ENCODE measurements around the gene PLCB1.

Gene PLCB1

GRCh38 chr20:8627340-8628004 is 495.4 kb downstream of the PLCB1 start:
- no peaks in the 10 kb centered on the region for H3F3A ChIP-seq (ENCODE audit: control insufficient read depth, insufficient read depth)
- no peaks in the 10 kb centered on the region for H3K79me2 ChIP-seq (ENCODE audit: control insufficient read depth, low read length)
- TF ChIP-seq CTCF (IDR thresholded peaks at IDR 0.05; ENCODE audit: low read depth, low read length, poor library complexity, severe bottlenecking) (no peak), EZH2phosphoT487 (IDR thresholded peaks at IDR 0.05; ENCODE audit: borderline replicate concordance, low read length) (no peak)
- H3K9me2 ChIP-seq (replicated peaks; ENCODE audit: control insufficient read depth, low read length): no peaks in the 10 kb centered on the region
- H3K9me3 ChIP-seq (ENCODE audit: control insufficient read depth, insufficient read depth, low read length): no peaks in the 10 kb centered on the region
- no peaks in the 10 kb centered on the region for H4K20me1 ChIP-seq (ENCODE audit: control insufficient read depth, insufficient read depth, low read depth, low read length)
- no peaks in the 10 kb centered on the region for H3K4me1 ChIP-seq (ENCODE audit: control insufficient read depth, low read length)
- H3K36me3 ChIP-seq (ENCODE audit: control insufficient read depth, low read length): no peaks in the 10 kb centered on the region
- H3K4me3 ChIP-seq (ENCODE audit: low read length): no peak overlapping the region
- no peak overlapping the region for H3K27ac ChIP-seq (ENCODE audit: low read depth, low read length)
- no peaks in the 10 kb centered on the region for H3K27me3 ChIP-seq (ENCODE audit: control insufficient read depth, low read length)
- no peak overlapping the region for H3K4me2 ChIP-seq (ENCODE audit: low read length)

DNA sequence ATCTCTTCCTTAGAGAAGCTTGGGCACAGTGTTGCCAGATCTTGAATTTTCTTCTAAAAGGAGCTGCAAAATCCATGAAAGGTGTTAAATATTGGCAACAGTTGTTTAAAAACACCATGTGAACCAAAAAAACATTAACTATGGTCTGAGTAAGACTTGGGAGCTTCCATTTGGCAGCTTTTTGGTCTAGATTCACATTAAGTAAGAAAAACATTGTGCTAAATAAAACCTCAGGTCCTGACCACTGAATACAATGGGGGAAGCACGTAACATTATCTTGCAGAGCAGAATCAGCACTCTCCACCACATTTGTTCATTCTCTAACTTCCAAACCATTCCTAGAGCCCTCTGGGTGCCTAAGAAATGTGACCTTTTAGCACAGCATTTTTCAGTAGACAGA is 499.2 kb downstream of the PLCB1 start:
- Histone ChIP-seq H3F3A (ENCODE audit: control insufficient read depth, insufficient read depth) (no peaks in the 10 kb centered on the region), H4K20me1 (ENCODE audit: control insufficient read depth, insufficient read depth, low read depth, low read length) (no peaks in the 10 kb centered on the region), H3K9me2 (replicated peaks; ENCODE audit: control insufficient read depth, low read length) (no peaks in the 10 kb centered on the region), H3K9me3 (ENCODE audit: control insufficient read depth, insufficient read depth, low read length) (no peaks in the 10 kb centered on the region), H3K36me3 (ENCODE audit: control insufficient read depth, low read length) (no peaks in the 10 kb centered on the region), H3K4me2 (ENCODE audit: low read length) (no peak overlapping the region), H3K27me3 (ENCODE audit: control insufficient read depth, low read length) (no peaks in the 10 kb centered on the region), H3K79me2 (ENCODE audit: control insufficient read depth, low read length) (no peaks in the 10 kb centered on the region), H3K4me3 (ENCODE audit: low read length) (no peak overlapping the region), H3K4me1 (ENCODE audit: control insufficient read depth, low read length) (no peaks in the 10 kb centered on the region), H3K27ac (ENCODE audit: low read depth, low read length) (no peak overlapping the region)
- TF ChIP-seq CTCF (IDR thresholded peaks at IDR 0.05; ENCODE audit: low read depth, low read length, poor library complexity, severe bottlenecking) (no peak), EZH2phosphoT487 (IDR thresholded peaks at IDR 0.05; ENCODE audit: borderline replicate concordance, low read length) (no peak)

DNA sequence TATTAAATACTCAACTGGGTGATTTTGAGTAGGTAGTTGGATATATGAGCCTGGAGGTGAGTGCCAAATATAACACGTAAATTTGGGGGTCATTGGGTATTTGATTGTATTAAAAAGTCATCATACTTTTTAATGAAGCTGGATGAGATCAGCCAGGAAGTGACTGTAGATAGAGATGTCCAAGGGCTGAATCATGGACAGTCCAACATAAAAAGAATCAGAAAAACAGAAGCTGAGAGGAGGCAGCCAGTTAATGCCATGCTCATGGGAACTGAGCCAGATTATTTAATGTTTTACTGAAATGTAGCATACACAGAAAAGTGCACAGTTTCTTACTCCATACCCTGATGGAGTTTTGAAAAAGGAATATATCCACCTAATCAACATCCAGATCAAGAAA is 501.3 kb downstream of the PLCB1 start:
- Histone ChIP-seq H3K4me2 (ENCODE audit: low read length) (no peak overlapping the region), H3K9me3 (ENCODE audit: control insufficient read depth, insufficient read depth, low read length) (no peaks in the 10 kb centered on the region), H3K4me3 (ENCODE audit: low read length) (no peak overlapping the region), H3F3A (ENCODE audit: control insufficient read depth, insufficient read depth) (no peaks in the 10 kb centered on the region), H3K79me2 (ENCODE audit: control insufficient read depth, low read length) (no peaks in the 10 kb centered on the region), H3K4me1 (ENCODE audit: control insufficient read depth, low read length) (no peaks in the 10 kb centered on the region), H3K36me3 (ENCODE audit: control insufficient read depth, low read length) (no peaks in the 10 kb centered on the region), H3K9me2 (replicated peaks; ENCODE audit: control insufficient read depth, low read length) (no peaks in the 10 kb centered on the region), H3K27me3 (ENCODE audit: control insufficient read depth, low read length) (no peaks in the 10 kb centered on the region), H3K27ac (ENCODE audit: low read depth, low read length) (no peak overlapping the region), H4K20me1 (ENCODE audit: control insufficient read depth, insufficient read depth, low read depth, low read length) (no peaks in the 10 kb centered on the region)
- no peak for TF ChIP-seq EZH2phosphoT487 (IDR thresholded peaks at IDR 0.05; ENCODE audit: borderline replicate concordance, low read length)
- no peak for TF ChIP-seq CTCF (IDR thresholded peaks at IDR 0.05; ENCODE audit: low read depth, low read length, poor library complexity, severe bottlenecking)
